Ishikawa (cell line): ENCODE measurements around the gene SLC46A3.

Experiments
- CEBPB ChIP-seq: IDR thresholded peaks from 2 replicates; pipeline ENCODE4 v1.6.1; 2012
- EGR1 ChIP-seq: IDR thresholded peaks from 2 replicates; pipeline ENCODE4 v1.6.1; 2012
- EP300 ChIP-seq: IDR thresholded peaks from 2 replicates; pipeline ENCODE4 v1.6.1; 2012; ENCODE audit warnings: borderline replicate concordance
- FOXM1 ChIP-seq: IDR thresholded peaks from 2 replicates; pipeline ENCODE4 v1.6.1; 2012; ENCODE audit warnings: low read depth, borderline replicate concordance
- RAD21 ChIP-seq: IDR thresholded peaks from 2 replicates; pipeline ENCODE4 v1.6.1; 2012; ENCODE audit warnings: low read depth
- REST ChIP-seq: IDR thresholded peaks from 2 replicates; pipeline ENCODE4 v1.6.1; 2012; ENCODE audit warnings: low read depth, mild to moderate bottlenecking
- TAF1 ChIP-seq: IDR thresholded peaks from 2 replicates; pipeline ENCODE4 v1.6.1; 2012; ENCODE audit warnings: low read depth, mild to moderate bottlenecking
- TCF12 ChIP-seq: IDR thresholded peaks from 2 replicates; pipeline ENCODE4 v1.6.1; 2012; ENCODE audit warnings: low read depth
- TEAD4 ChIP-seq: IDR thresholded peaks from 2 replicates; pipeline ENCODE4 v1.6.1; 2012
- YY1 ChIP-seq: IDR thresholded peaks from 2 replicates; pipeline ENCODE4 v1.6.1; 2012; ENCODE audit warnings: low read depth
- TF ChIP-seq, protein P1 (sequence below): IDR thresholded peaks from 2 replicates; pipeline ENCODE4 v1.6.1; 2012
- TF ChIP-seq, protein P2 (sequence below): IDR thresholded peaks from 2 replicates; pipeline ENCODE4 v1.6.1; 2012

- no peak for TF ChIP-seq REST
- TF ChIP-seq EP300: no peak
- TF ChIP-seq CEBPB: no peak
- TF ChIP-seq RAD21: no peak
- TF ChIP-seq TAF1: no peak
- TF ChIP-seq, protein P1, sequence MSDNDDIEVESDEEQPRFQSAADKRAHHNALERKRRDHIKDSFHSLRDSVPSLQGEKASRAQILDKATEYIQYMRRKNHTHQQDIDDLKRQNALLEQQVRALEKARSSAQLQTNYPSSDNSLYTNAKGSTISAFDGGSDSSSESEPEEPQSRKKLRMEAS: no peak
- TF ChIP-seq TCF12: no peak
- TF ChIP-seq TEAD4: no peak
- no peak for TF ChIP-seq YY1
- no peak for TF ChIP-seq EGR1
- TF ChIP-seq, protein P2, sequence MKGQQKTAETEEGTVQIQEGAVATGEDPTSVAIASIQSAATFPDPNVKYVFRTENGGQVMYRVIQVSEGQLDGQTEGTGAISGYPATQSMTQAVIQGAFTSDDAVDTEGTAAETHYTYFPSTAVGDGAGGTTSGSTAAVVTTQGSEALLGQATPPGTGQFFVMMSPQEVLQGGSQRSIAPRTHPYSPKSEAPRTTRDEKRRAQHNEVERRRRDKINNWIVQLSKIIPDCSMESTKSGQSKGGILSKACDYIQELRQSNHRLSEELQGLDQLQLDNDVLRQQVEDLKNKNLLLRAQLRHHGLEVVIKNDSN: no peak
- no peak for TF ChIP-seq FOXM1
Measured at GRCh38 chr13:28746287-28746612, 27.5 kb upstream of the SLC46A3 start.
